ENCODE measurements around the gene ACHE.
A peak's percentile ranks its signal among the peaks of the same experiment; 100 is the strongest.

ACHE gene

DNA sequence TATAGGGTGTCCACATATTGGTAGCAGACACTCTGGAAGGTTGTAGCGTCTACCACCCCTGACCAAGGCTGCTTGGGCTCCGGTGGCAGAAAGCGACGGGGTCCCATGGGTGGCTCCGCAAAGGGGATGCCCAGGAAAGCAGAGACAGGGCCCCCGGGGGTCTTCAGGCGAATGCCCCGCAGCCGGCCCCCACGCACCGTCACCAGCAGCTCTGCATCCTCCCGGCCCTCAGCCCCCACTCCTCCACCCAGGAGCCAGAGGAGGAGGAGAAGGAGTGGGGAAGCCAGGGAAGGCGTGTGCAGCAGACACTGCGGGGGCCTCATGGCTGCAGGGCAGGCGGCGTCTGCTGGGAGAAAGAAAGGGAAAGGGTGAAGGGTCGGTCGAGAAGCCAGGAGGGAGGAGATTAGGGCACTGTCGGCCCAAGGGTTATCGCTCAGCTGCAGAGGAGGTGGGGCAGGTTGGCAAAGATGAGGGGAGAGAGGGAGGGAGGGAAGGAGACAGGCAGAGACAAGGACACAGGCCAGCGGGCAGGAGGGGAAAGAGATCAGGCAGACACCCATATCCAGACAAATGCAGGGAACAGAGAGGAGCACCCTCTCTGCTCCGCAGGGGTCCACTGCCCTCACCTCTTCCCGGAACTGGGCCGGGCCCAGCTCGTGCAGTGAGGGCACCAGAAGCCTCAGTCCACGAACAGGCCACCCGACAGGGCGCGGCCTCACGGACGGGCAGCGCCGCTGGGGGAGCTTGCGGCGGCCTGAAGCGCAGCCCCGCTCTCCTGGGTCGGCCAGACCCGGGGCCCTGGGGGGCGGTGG, 1.6 kb downstream of the ACHE start:
- Histone ChIP-seq H3K36me3 (ENCODE audit: insufficient read depth, low read length) (no peaks in the 10 kb centered on the region), H3K9me3 (ENCODE audit: low read depth, low read length) (no peaks in the 10 kb centered on the region), H3K27ac (no peak overlapping the region), H3K4me3 (no peak overlapping the region), H3K9ac (ENCODE audit: insufficient read length) (no peak overlapping the region)
- TF ChIP-seq EZH2 (IDR thresholded peaks at IDR 0.05) (no peak), POLR2AphosphoS5 (IDR thresholded peaks at IDR 0.05; ENCODE audit: borderline replicate concordance, low read depth, low read length) (no peak), FOXP2 (optimal IDR thresholded peaks at IDR 0.05; ENCODE audit: control extremely low read depth, extremely low read length, insufficient read depth) (no peak)
- no peak for DNase-seq (ENCODE audit: low read depth, low spot score)

DNA sequence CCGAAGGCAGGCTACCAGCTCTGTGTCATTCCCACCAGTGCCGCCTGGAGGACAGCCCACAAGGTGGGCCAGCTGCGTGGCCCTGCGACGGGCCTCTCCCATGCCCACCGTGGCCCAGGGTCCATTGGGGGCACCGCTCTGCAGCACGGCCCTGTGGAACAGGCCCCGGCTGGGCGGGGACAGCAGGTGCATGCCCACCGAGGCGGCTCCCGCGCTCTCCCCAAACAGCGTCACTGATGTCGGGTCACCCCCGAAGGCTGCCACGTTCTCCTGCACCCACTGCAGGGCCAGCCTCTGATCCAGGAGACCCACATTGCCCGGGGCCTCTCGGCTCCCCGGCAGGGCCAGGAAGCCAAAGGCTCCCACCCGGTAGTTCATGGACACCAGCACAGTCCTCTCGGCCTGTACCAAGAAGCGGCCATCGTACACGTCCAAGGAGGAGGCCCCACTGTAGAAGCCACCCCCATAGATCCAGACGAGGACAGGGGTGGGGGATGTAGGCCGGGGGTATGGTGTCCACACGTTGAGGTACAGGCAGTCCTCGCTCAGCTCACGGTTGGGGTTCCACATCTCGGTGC, 2.3 kb downstream of the ACHE start:
- peaks cover 6% of the 10 kb centered on the region for H3K36me3 ChIP-seq (ENCODE audit: insufficient read depth, low read length)
- TF ChIP-seq EZH2 (IDR thresholded peaks at IDR 0.05) (no peak), POLR2AphosphoS5 (IDR thresholded peaks at IDR 0.05; ENCODE audit: borderline replicate concordance, low read depth, low read length) (no peak), FOXP2 (optimal IDR thresholded peaks at IDR 0.05; ENCODE audit: control extremely low read depth, extremely low read length, insufficient read depth) (no peak)
- no peak for DNase-seq (ENCODE audit: low read depth, low spot score)
- H3K9ac ChIP-seq (ENCODE audit: insufficient read length): no peak overlapping the region
- no peak overlapping the region for H3K4me3 ChIP-seq
- H3K9me3 ChIP-seq (ENCODE audit: low read depth, low read length): no peaks in the 10 kb centered on the region
- no peak overlapping the region for H3K27ac ChIP-seq

DNA sequence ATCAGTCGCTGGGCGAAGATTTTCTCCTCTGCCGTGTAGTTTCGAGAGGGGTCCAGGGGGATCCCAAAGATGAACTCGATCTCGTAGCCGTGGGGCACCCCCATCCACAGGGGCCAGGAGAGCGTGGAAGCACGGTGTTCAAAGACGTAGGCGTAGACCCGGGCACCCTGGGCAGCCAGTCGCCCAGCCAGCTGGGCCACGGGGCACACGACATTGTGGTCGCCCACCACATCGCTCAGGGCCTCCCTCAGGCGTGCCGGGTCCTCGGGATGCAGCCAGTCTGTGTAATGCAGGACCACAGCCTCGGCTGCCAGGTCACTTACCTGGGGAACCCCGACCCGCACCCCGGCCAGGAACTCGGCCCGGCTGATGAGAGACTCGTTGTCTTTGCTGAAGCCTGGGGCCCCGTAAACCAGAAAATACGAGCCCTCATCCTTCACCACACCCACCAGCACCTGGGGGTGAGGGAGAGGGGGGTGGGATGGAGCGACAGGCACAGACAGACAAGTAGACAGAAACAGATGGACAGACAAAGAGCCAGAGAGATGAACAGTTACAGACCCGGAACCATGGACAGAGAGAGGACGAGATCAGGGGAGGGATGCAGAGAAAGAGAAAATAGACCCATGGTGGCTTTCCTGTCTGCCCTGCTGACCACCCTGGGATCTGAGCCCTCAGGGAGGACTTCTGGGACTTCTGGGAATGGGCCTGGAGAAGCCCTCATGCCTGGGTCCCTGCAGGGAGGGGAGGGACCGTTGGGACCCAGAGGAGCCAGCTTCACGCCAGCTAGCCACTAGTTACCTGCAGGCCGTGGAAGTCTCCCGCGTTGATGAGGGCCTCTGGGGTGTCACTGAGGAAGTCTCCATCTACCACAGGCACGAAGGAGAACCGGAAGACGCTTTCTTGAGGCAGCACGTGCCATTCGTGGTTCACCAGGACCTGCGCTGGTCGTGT, 3.0 kb downstream of the ACHE start:
- H3K4me3 ChIP-seq: no peak overlapping the region
- H3K9ac ChIP-seq (ENCODE audit: insufficient read length): no peak overlapping the region
- no peaks in the 10 kb centered on the region for H3K9me3 ChIP-seq (ENCODE audit: low read depth, low read length)
- TF ChIP-seq POLR2AphosphoS5 (IDR thresholded peaks at IDR 0.05; ENCODE audit: borderline replicate concordance, low read depth, low read length) (no peak), EZH2 (IDR thresholded peaks at IDR 0.05) (no peak), FOXP2 (optimal IDR thresholded peaks at IDR 0.05; ENCODE audit: control extremely low read depth, extremely low read length, insufficient read depth) (no peak)
- DNase-seq (ENCODE audit: low read depth, low spot score): no peak
- no peak overlapping the region for H3K27ac ChIP-seq
- peaks cover 14% of the 10 kb centered on the region for H3K36me3 ChIP-seq (ENCODE audit: insufficient read depth, low read length)

DNA sequence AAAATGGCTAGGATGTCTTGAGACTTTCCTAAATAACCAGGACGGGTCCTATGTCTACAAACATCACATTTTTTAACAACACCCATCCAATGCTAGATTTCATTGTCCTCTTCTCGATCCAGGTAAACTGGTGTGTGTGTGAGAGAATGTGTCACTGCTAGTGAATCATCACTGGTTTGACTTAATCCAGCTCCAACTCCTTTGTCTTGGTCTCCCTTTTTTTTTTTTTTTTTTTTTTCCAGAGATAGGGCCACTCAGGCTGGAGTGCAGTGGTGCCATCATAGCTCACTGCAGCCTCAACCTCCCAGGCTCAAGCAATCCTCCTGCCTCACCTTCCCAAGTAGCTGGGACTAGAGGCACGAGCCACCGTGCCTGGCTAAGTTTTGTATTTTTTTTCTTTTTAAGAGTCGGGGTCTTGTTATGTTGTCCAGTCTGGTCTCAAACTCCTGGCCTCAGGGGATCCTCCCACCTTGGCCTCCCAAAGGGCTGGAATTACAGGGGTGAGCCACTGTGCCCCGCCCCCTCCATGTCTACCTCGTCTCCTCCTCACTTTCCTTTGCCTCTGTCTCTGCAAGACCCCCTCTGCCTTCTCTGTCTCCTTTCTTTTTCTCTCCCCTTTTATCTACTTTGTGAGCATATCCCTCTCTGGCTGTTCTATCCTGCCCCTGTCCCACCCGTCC, 4.0 kb downstream of the ACHE start:
- Histone ChIP-seq H3K9me3 (ENCODE audit: low read depth, low read length) (no peaks in the 10 kb centered on the region), H3K4me3 (no peak overlapping the region), H3K27ac (no peak overlapping the region), H3K9ac (ENCODE audit: insufficient read length) (no peak overlapping the region), H3K36me3 (ENCODE audit: insufficient read depth, low read length) (peaks cover 23% of the 10 kb centered on the region)
- no peak for TF ChIP-seq POLR2AphosphoS5 (IDR thresholded peaks at IDR 0.05; ENCODE audit: borderline replicate concordance, low read depth, low read length)
- TF ChIP-seq FOXP2 (optimal IDR thresholded peaks at IDR 0.05; ENCODE audit: control extremely low read depth, extremely low read length, insufficient read depth): no peak
- no peak for TF ChIP-seq EZH2 (IDR thresholded peaks at IDR 0.05)
- no peak for DNase-seq (ENCODE audit: low read depth, low spot score)

DNA sequence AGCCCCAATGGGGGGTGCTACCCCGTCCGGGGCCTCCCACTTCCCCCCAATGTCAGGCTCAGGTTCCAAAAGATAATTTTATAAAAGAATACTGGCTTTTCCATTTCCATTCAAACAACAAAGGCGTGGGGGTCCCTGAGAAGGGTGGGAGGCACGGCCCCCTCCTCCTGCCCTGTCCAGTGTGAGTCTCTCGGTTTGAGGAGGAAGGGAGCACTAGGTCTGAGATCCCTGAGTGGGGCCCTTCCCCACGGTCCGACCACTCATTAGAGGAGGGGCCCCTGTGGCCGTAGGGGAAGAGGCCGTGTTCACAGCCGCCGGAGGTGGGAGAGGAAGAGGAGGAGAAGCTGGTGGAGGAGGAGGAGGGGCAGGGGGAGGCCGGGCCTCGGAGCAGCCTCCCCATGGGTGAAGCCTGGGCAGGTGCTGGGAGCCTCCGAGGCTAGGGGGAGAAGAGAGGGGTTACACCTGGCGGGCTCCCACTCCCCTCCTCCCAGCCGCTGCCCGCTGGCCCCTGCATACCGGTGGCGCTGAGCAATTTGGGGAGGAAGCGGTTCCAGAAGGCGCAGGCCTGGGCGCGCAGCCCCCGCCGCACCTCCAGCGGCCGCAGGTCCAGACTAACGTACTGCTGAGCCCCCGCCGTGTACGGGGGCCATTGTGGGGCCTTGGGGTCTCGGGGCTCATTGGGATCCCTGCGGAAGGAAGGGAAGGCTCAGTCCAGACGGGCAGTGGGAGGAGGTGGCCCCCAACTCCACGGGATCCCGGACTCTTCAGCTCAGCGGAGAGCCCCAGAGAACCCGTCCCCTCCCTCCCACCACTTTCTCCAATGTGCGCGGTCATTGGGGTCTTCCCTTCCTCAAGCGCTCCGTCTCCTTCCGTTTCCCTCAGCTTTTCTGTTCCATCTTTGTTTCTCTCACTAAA, 4.8 kb downstream of the ACHE start:
- H3K9me3 ChIP-seq (ENCODE audit: low read depth, low read length): no peaks in the 10 kb centered on the region
- H3K9ac ChIP-seq (ENCODE audit: insufficient read length): no peak overlapping the region
- H3K27ac ChIP-seq: no peak overlapping the region
- no peak overlapping the region for H3K4me3 ChIP-seq
- TF ChIP-seq POLR2AphosphoS5 (IDR thresholded peaks at IDR 0.05; ENCODE audit: borderline replicate concordance, low read depth, low read length): no peak
- no peak for TF ChIP-seq FOXP2 (optimal IDR thresholded peaks at IDR 0.05; ENCODE audit: control extremely low read depth, extremely low read length, insufficient read depth)
- no peak for TF ChIP-seq EZH2 (IDR thresholded peaks at IDR 0.05)
- H3K36me3 ChIP-seq (ENCODE audit: insufficient read depth, low read length): peaks cover 31% of the 10 kb centered on the region
- no peak for DNase-seq (ENCODE audit: low read depth, low spot score)

DNA sequence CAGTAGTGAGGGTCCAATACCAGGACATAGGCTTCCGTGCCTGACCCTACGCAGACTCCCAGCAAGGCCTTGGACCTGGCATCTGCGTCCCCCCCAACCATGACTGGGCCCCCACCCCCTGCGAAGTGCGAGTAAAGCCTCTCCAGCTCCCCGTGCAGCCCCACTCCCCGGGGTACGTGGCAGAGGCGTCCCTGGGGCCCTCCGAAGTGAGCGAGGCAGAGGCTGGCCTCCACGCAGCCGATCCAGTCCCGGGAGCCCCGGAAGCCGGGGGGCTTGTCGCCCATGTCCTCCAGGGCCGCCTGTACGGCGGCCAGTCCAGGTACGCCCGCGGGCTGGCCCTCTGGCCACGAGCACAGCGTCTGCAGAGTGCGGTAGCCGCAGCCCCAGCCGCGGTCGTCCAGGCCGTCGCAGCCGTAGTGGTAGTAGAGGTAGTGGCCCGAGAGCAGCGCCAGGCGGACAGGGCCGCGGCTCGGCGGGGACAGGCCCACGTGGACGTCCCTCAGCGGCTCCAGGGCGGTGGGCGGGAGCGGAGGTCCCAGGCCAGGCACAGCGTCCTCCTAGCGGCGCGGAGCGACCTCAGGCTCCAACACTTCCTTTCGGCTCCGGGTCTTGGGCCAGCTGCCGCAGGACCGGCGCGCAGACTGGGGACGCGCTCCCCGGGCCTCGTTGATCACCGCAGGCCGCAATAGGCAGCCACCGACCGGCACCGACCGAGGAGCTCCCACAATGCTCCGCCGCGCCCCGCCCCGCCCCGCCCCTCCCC, 6.5 kb downstream of the ACHE start, which contains the start of gene UFSP1:
Gene UFSP1 (minus strand): TSS at position 728 of the 763 bp plus-strand sequence. CDS start 444 bp downstream, at position 284.
- peak within 1 kb of the TSS; percentile 76 for H3K27ac ChIP-seq
- no peak for DNase-seq (ENCODE audit: low read depth, low spot score)
- peak within 1 kb of the TSS; percentile 90 for H3K4me3 ChIP-seq
- H3K9me3 ChIP-seq (ENCODE audit: low read depth, low read length): no peaks in the 10 kb centered on the region
- TF ChIP-seq EZH2 (IDR thresholded peaks at IDR 0.05) (no peak), POLR2AphosphoS5 (IDR thresholded peaks at IDR 0.05; ENCODE audit: borderline replicate concordance, low read depth, low read length) (no peak; the same call in 1 of the 2 replicates), FOXP2 (optimal IDR thresholded peaks at IDR 0.05; ENCODE audit: control extremely low read depth, extremely low read length, insufficient read depth) (no peak)
- H3K36me3 ChIP-seq (ENCODE audit: insufficient read depth, low read length): peaks cover 49% of the 10 kb centered on the region
- peak within 1 kb of the TSS; percentile 95 for H3K9ac ChIP-seq (ENCODE audit: insufficient read length)

Data from SK-N-MC (cell line).